ENCODE measurements around the gene MMP12. TPM values are rescaled to one million over a fixed set of nuclear protein-coding genes. Genes with fewer than 3 reads are reported as not detected.

MMP12 gene
- total RNA-seq, 1 donor from 2014 or later: not detected

DNA sequence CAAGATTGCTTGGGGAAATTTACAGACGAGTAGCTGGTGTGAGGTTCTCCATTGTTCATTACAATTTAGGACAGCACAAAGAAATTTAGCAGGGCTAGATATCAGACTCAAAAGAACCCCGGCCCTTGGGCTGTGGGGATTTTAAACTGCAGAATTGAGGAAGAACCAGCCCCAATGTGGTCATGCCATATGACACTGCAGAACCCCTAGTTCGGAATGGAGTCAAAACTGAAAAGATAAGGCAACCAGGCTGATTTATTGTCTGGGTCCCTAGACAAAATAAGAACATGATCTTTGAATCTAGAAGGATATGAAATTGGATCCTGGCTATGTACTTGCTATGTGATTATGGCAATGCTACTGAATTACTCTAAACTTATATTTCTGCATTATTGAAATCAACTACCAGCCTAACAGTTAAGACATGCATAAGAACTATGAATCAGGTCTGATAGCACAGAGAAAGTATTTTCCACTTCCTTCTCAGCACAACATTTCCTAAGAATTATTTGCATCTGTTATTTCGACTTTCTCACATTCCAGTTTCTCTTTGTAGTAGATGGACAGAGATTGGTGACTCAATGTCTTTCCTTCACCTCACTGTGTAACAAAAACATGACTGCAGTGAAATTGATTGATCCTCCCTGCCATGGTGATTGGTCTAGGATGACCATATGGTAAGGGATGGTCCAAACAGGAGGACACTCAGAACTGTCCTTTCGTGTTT lies 44.6 kb downstream of the MMP12 start:
- DNase-seq (ENCODE audit: low spot score in 2 of 2, unreplicated experiment in 2 of 2): no peak
- H3K4me3 Mint-ChIP-seq: no peak overlapping the region
- H3K27me3 Mint-ChIP-seq (ENCODE audit: low read depth): no peaks in the 10 kb centered on the region
- H3K36me3 Mint-ChIP-seq: peaks cover 2% of the 10 kb centered on the region
- peaks cover 8% of the 10 kb centered on the region for H3K9me3 Mint-ChIP-seq
- H3K4me1 Mint-ChIP-seq: peaks cover 6% of the 10 kb centered on the region
- H3K27ac Mint-ChIP-seq: no peak overlapping the region
- TF ChIP-seq, protein P1, sequence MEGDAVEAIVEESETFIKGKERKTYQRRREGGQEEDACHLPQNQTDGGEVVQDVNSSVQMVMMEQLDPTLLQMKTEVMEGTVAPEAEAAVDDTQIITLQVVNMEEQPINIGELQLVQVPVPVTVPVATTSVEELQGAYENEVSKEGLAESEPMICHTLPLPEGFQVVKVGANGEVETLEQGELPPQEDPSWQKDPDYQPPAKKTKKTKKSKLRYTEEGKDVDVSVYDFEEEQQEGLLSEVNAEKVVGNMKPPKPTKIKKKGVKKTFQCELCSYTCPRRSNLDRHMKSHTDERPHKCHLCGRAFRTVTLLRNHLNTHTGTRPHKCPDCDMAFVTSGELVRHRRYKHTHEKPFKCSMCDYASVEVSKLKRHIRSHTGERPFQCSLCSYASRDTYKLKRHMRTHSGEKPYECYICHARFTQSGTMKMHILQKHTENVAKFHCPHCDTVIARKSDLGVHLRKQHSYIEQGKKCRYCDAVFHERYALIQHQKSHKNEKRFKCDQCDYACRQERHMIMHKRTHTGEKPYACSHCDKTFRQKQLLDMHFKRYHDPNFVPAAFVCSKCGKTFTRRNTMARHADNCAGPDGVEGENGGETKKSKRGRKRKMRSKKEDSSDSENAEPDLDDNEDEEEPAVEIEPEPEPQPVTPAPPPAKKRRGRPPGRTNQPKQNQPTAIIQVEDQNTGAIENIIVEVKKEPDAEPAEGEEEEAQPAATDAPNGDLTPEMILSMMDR (IDR thresholded peaks at IDR 0.05; ENCODE audit: unreplicated experiment): no peak

DNA sequence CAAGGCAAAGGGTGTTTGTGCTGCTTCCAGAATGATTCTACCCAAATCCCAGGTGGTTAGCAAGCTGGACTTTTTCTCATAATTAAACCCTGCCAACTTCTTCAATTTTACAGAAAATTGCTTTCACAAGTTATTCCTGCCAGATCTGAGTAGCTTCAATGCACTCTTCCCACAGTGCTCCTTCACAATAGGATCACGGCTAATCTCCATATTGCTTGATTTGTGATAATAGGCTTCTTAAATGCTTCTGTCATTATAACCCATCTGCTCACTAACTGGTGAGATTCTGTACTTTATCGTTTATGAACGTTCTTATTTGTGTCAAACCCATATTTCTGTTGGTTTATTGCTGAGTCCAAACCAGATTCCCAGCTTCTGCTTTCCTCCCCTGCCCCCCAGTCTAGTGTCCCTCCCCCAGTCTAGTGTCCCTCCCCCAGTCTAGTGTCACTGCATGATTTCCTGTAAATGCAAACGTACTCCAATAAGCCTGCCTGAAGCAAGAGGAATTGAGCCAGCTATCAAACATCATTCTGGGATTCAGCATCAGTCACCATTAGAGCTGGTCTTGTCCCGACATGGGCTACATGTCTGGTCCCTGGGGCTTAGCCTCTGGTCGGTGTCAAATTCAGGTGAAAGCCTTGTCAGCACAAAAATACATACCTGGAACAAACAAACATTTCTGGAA lies 45.3 kb downstream of the MMP12 start:
- TF ChIP-seq, protein P1 (IDR thresholded peaks at IDR 0.05; ENCODE audit: unreplicated experiment): no peak
- Mint-ChIP-seq H3K4me3 (no peak overlapping the region), H3K27me3 (ENCODE audit: low read depth) (no peaks in the 10 kb centered on the region), H3K4me1 (peaks cover 6% of the 10 kb centered on the region), H3K9me3 (peaks cover 12% of the 10 kb centered on the region), H3K27ac (no peak overlapping the region), H3K36me3 (peaks cover 2% of the 10 kb centered on the region)
- no peak for DNase-seq (ENCODE audit: low spot score in 2 of 2, unreplicated experiment in 2 of 2)

DNA sequence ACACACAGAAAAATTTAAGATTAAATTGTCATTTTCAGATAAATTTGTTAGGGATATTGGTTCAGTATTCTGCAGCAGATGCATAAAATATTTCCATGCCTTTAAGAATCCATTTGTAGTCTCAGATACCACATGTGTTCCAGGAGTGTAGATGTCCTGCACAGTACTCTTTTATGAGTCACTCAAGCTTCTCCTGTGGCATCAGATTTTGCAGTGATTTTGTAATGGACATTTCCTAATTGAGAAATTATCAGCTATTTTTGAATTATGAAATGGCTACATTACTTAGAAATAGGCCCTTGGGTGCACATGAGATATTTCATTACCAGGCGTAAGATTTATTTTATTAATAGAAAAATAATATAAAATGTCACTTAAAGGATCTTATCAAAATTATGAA lies 50.2 kb downstream of the MMP12 start:
- TF ChIP-seq, protein P1 (IDR thresholded peaks at IDR 0.05; ENCODE audit: unreplicated experiment): no peak
- DNase-seq (ENCODE audit: low spot score in 2 of 2, unreplicated experiment in 2 of 2): no peak
- Mint-ChIP-seq H3K4me1 (peaks cover 2% of the 10 kb centered on the region), H3K9me3 (peaks cover 12% of the 10 kb centered on the region), H3K4me3 (no peak overlapping the region), H3K27me3 (ENCODE audit: low read depth) (no peaks in the 10 kb centered on the region), H3K27ac (no peak overlapping the region), H3K36me3 (peaks cover 2% of the 10 kb centered on the region)

DNA sequence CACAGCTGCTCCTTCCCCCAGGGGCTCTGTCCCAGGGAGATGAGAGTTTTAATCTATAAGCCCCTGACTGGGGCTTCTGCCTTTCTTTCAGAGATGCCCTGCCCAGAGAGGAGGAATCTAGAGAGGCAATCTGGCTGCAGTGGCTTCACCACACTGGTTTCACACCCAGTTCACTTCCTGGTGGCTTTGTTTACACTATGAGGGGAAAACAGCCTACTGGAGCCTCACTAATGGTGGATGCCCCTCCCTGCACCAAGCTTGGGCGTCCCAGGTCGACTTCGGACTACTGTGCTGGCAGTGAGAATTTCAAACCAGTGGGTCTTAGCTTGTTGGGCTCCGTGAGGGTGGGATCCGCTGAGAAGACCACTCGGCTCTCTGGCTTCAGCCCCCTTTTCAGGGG lies 55.3 kb downstream of the MMP12 start:
- H3K4me3 Mint-ChIP-seq: no peak overlapping the region
- no peaks in the 10 kb centered on the region for H3K27me3 Mint-ChIP-seq (ENCODE audit: low read depth)
- no peaks in the 10 kb centered on the region for H3K36me3 Mint-ChIP-seq
- TF ChIP-seq, protein P1 (IDR thresholded peaks at IDR 0.05; ENCODE audit: unreplicated experiment): no peak
- no peak overlapping the region for H3K27ac Mint-ChIP-seq
- no peaks in the 10 kb centered on the region for H3K4me1 Mint-ChIP-seq
- peaks cover 31% of the 10 kb centered on the region for H3K9me3 Mint-ChIP-seq
- DNase-seq (ENCODE audit: low spot score in 2 of 2, unreplicated experiment in 2 of 2): no peak

DNA sequence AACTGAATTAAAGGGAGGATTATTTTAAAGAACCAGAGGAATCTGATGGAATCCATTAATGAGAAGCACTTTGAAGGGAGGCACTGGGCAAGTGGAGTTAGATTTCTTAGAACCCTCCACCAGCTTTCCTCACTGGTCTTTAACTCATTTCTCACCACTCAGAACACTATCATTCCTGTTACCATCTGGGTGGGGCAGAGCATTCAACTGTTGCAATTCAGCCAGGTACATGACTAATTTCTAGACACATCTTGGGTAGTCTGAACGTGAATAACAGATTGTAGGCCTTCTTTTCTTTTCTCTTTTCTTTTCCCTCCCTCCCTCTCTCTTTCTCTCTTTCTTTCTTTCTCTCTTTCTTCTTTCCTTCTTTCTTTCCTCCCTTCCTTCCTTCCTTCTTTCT lies 61.3 kb downstream of the MMP12 start:
- H3K27ac Mint-ChIP-seq: no peak overlapping the region
- H3K27me3 Mint-ChIP-seq (ENCODE audit: low read depth): no peaks in the 10 kb centered on the region
- H3K36me3 Mint-ChIP-seq: no peaks in the 10 kb centered on the region
- TF ChIP-seq, protein P1 (IDR thresholded peaks at IDR 0.05; ENCODE audit: unreplicated experiment): no peak
- H3K4me1 Mint-ChIP-seq: peaks cover 4% of the 10 kb centered on the region
- DNase-seq (ENCODE audit: low spot score in 2 of 2, unreplicated experiment in 2 of 2): no peak
- H3K9me3 Mint-ChIP-seq: peaks cover 28% of the 10 kb centered on the region
- no peak overlapping the region for H3K4me3 Mint-ChIP-seq

Other genes with a start within 250 kb of the MMP12 start
- gene MMP20, start 249.7 kb downstream of the MMP12 start, total RNA-seq: not detected in 3 replicates
- gene MMP27, start 169.2 kb downstream of the MMP12 start, total RNA-seq: not detected in 3 replicates
- not detected in 3 replicates for gene MMP8, start 150.0 kb downstream of the MMP12 start, total RNA-seq
- not detected in 3 replicates for gene MMP10, start 94.4 kb downstream of the MMP12 start, total RNA-seq
- gene MMP1, start 76.8 kb downstream of the MMP12 start, total RNA-seq: 0.13 to 0.18 TPM in 2 of 3 replicates, not detected in the other
- gene MMP3, start 31.4 kb downstream of the MMP12 start, total RNA-seq: not detected in 3 replicates
- gene MMP13, start 80.8 kb upstream of the MMP12 start, total RNA-seq: not detected in 3 replicates
- 32.3 to 33.7 TPM (median 33.2 TPM) in 3 replicates for gene DCUN1D5, start 217.2 kb upstream of the MMP12 start, total RNA-seq
- 17.4 to 19.3 TPM (median 18.0 TPM) in 3 replicates for gene DYNC2H1, start 234.4 kb upstream of the MMP12 start, total RNA-seq

All from mesothelial cell of epicardium (in vitro differentiated cells).